Non-pigmented ciliary epithelial cell (primary cell): ENCODE data around the gene SUFU.

Source experiments
- DNase-seq: peaks from one replicate; pipeline ENCODE4 v3.0.0-alpha.2; 2010; ENCODE audit warnings: low read depth

SUFU gene

DNA sequence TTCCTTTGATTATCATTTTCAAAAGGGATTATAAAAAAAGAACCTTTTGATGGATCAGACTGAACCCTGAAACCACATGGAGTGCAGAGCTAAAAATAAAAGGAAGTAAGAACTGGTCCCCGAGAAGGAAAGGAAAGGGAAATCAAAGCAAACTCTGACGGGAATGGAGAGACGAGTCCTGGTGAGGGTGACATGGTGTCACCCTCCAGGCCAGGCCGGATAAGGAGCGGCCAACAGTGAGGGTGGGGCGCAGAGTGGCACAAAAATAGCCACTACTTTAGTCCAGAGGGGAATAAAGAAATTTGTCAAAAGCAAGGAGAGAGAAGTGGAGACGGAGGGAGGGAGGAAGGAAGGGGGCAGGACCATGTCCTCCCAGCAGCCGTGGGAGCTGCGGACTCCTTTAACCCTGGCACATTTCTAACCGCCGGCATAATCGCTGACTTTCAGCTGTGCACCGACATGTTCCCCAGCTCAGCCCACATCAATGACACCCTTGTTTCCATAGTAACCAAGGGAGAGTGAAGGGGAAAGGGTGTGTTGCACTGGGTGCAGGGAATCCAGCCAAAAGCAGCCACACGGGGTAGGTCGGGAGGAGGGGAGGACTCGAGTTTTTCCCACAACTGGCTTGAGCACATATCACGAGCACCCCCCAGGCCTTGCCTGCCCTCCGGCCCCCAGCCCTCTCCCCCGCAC, 170.2 kb downstream of the SUFU start:
- DNase-seq, result peak; percentile 45

DNA sequence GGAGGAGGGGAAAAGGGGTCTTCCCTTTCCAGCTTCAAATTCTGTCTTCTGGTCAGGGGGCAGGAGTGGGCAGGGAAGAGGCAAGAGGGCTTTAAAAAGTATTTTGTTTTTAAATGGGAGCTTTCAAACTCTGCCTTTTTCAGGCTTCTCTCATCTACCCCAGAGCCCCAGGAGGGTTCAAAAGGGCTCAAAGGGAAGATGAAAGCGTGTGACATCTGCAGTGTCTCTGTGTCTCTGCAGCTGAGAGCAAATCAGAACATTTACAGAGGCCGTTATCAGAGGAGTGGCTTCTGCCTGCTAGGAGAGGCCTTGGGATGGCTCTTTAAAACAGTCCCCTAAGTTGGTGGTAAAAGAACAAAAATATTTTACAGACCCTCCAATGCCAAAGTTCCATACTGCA, 170.8 kb downstream of the SUFU start:
- no peak for DNase-seq

GRCh38 chr10:102675011-102675665, 171.4 kb downstream of the SUFU start:
- DNase-seq, result no peak

- peak; percentile 96 for DNase-seq
These were observed 172.1 kb downstream of the SUFU start for GRCh38 chr10:102675666-102676533.

GRCh38 chr10:102676534-102677315, 173.0 kb downstream of the SUFU start:
- DNase-seq, result no peak

GRCh38 chr10:102677331-102678067, 173.7 kb downstream of the SUFU start:
- DNase-seq, result no peak

GRCh38 chr10:102678068-102678400, 174.3 kb downstream of the SUFU start:
- DNase-seq, result no peak

DNA sequence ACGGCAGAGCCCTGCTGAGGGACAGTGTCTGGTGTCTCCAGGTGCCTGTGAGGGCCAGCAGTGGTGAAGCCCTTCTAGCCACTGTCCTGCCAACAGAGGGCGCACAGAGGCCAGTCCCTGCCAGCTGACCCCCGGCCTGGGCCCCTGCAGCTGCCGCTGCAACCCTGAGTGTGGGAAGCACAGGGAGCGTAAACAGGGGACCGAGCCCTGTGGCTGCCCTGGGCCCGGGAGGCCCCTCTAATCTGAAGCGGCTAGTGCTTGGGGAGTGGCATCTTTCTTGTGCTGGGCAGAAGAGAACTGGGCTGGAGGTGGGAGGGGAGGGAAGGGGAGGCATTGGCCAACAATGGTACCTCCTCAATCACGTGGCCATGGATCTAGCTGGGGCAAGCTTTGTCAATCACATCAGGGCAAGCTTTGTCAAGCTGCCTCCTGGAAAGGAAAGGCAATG, 175.1 kb downstream of the SUFU start:
- no peak for DNase-seq

DNA sequence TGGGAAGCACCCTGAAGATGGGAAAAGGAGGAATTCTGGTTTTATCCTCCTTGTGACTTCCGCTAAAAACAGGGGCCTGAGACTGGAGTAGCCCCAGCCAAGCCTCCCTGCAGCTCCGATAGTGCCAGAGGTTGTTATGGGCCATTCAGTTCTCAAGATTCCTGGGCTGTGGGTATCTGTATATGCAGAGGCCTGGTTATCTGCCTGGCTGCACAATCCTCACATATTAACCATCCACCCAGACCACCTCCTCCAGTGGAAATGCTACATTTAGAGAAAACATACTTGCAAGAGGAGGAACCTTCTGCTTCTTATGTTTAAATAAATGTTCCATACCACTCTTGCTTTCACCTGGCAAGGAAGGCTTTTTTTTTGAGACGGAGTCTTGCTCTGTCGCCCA, 175.8 kb downstream of the SUFU start:
- DNase-seq, result no peak

DNA sequence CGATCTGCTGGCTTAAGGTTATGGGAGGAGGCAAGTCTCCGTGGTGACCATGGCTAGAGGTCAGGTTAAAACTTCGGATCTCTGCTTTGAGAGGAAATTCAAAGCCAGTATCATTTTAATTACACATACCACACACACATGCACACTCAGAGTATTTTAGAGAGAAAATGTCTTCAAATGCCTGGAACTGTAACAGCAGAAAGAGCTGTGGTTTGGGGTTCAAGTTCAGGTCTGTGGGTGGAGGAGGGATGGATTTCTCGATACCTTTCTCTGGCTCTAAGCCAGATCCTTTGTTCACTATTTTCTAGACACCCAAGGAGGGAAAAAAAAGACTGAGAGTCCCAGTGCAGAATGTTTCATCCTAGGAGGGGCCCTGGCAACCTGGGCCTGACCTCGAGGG, 177.9 kb downstream of the SUFU start:
- DNase-seq, result no peak

GRCh38 chr10:102682416-102682815, 178.6 kb downstream of the SUFU start:
- no peak for DNase-seq

- no peak for DNase-seq
These were observed 179.2 kb downstream of the SUFU start for GRCh38 chr10:102682981-102683380.
